SKM-1 treated with dmso at 0.1 percent for 144 hours (cell line): ENCODE measurements around the gene ZNG1C.
"Not testable (repeated sequence)": the region's sequence is repeated elsewhere in the genome, so short reads cannot be mapped to it uniquely, and the experiment has no call there.

Source experiments
- DNase-seq: peaks from one replicate; lab custom pipeline; 2025; ENCODE audit not compliant: unreplicated experiment; lab: John Stamatoyannopoulos, UW

Gene ZNG1C

GRCh38 chr9:68241683-68242082, at the start of gene ZNG1C:
TSS of gene ZNG1C (plus strand) at chr9:68241983. CDS start at chr9:68242032, 49 bp downstream.
- DNase-seq = not testable (repeated sequence)

- not testable (repeated sequence) for DNase-seq
These were observed 654 bp downstream of the ZNG1C start for GRCh38 chr9:68242437-68242836.

DNA sequence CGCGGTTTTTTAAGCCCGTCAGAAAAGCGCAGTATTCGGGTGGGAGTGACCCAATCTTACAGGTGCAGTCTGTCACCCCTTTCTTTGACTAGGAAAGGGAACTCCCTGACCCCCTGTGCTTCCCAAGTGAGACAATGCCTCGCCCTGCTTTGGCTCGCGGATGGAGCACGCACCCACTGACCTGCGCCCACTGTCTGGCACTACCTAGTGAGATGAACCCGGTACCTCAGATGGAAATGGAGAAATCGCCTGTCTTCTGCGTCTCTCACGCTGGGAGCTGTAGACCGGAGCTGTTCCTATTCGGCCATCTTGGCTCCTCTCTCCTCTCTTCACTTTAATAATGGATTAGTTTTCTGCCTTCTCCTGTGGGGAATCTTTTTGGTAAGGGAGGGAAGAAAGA, 39.3 kb downstream of the ZNG1C start:
- DNase-seq = not testable (repeated sequence)

DNA sequence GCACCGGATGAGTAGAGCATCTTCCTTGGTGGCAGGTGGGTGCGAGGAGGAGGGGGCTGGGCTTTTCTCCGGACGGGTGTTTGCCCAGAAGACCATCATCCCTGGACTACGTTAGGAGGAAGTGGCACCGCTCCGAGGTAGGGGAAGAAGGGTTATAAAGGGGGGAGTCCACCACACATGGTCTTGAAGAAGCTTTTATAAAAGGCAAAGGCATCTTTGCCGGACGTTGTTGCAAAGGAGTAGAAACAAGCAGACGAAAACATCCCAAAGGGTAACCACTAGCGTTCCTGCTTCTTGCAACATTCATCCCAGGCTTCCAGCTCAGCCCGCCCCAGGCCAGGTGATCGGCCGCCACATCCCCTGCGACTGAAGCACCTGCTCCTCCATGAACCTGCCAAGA, 60.8 kb downstream of the ZNG1C start, which contains the start of gene FOXD4L3:
Gene FOXD4L3, plus strand, starts transcription at position 301 of the 400 bp plus-strand sequence. Its CDS starts 85 bp downstream, at position 386.
- DNase-seq = not testable (repeated sequence)

GRCh38 chr9:68303771-68304170, 62.0 kb downstream of the ZNG1C start:
- not testable (repeated sequence) for DNase-seq

GRCh38 chr9:68304212-68304611, 62.4 kb downstream of the ZNG1C start:
- DNase-seq = not testable (repeated sequence)

DNA sequence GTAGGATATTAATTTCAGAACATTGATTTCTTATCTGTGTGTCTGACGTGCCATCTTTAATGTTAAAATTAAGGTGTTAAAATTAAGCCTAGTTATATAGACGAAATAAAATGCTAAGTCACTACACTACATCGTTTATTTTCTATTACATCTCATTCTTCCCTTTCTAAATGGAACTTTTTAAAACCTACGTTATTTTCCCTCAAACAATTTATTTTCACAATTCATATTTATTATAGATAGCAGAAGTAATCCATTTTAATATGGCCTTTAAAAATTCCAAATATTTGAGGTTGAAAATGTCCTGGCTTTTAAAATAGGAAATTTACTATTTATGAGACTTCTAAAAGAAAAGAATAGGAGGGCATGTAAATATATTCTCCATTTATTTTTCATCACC, 63.0 kb downstream of the ZNG1C start:
- DNase-seq = not testable (repeated sequence)

DNA sequence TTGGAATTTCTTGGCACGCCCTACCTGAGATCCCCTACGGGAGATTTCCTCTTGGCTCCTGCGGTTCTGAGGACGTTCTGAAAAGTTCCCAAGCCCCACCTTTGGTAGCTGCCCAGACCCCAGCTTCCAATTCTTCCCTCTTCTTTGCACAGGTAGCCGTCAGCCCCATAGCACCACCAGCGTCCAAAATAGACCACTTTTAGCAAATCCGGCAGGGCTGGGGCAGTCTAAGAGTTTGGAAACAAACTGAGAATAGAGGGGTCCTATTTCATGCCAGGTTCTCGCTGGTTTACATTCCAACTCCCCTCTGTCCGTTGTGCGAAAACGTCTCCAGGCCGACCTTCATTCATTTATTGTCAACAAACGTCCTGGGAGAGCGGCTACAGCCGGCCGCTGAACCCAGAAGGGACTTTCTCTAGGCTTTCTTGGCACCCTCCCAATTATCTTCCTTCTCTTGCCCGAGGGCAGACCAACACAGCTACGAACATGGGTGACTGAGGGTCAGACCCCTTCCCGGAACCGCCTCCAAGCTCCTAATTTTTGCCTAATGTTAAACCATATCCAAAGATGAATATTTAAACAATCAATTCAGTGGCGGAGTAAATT, 64.0 kb downstream of the ZNG1C start:
- not testable (repeated sequence) for DNase-seq

GRCh38 chr9:68306391-68306964, 64.7 kb downstream of the ZNG1C start:
- not testable (repeated sequence) for DNase-seq

DNA sequence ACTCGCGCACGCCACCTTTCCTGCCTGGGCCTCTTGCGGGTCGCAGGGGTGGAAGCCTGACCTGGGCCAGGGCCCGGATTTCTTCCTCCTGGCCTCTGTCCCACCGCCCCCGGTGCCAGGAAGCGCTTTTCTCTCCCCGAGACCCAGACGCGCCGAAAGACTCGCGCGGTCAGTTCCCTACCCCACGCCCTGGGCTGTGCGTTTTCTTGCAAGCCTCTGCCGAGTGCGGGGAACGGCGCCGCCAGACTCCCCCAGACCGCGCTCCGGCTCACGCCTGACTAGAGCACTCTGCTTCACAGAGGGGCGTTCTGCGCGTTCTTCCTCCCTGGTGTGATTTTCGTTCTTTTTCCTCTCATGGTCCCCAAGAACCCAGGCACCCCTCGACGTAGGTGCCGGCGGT, 65.3 kb downstream of the ZNG1C start:
- not testable (repeated sequence) for DNase-seq

- DNase-seq = not testable (repeated sequence)
These were observed 65.9 kb downstream of the ZNG1C start for GRCh38 chr9:68307654-68308053.

- DNase-seq = not testable (repeated sequence)
These were observed 69.4 kb downstream of the ZNG1C start for GRCh38 chr9:68311208-68311607.

GRCh38 chr9:68318209-68318608, 76.4 kb downstream of the ZNG1C start:
- DNase-seq = not testable (repeated sequence)

- DNase-seq = not testable (repeated sequence)
These were observed 82.0 kb downstream of the ZNG1C start for GRCh38 chr9:68323749-68324148.

- not testable (repeated sequence) for DNase-seq
These were observed 82.7 kb downstream of the ZNG1C start for GRCh38 chr9:68324518-68324917.

DNA sequence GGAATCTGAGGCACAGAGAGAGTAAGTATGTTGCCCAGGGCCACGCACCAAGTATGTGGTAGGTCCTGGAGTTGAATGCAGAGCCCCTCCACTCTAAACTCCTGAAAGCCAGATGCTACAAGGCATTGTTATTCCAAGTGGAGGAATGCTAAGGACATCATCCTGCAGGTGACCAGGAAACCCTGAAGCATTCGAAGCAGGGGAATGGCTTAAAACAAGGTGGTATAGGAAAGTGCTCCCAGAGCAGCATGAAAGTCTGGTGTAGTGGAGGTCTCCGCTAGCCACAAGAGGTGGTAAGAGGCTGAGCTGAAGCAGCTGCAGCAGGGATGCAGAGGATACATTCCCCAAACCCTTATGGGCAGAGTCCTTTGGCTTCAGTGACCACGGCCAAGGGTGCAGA, 87.3 kb downstream of the ZNG1C start:
- DNase-seq = not testable (repeated sequence)

GRCh38 chr9:68330531-68331173, 88.9 kb downstream of the ZNG1C start:
- DNase-seq = not testable (repeated sequence)

DNA sequence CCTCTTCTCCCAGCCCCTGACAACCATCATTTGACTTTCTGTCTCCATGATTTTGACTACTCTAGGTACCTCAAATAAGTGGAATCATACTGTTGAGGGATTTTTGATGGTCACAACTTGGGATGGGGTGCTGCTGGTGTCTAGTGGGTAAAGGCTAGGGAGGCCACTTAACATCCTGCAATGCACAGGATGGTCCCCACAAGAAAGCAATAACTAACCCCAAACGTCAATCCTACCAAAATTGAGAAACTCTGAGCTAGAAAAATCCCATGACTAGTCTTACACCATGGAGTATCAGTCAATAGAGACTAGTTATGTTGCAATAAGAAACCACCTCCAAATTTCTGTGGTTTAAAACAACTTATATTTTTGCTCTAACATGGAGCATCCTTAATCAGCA, 90.3 kb downstream of the ZNG1C start:
- DNase-seq = not testable (repeated sequence)

DNA sequence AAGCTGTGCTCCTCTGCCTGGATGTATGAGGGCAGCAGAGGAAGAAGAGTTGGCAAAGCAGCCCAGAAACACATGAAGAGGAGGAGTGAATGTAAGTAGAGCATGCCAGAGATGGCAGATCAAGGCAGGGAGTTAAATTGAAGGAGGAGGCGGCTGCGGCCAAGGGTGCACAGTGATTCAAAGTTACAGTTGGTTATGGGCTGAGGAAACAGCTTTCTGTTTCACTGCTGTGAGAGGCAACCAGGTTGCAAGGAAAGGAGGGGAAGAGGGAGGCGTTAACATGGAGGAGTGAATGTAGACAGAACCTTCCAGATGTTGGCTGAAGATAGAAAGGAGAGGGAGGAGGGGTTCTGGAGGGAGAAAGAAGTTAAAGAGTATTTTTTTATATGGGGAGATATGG, 94.2 kb downstream of the ZNG1C start:
- not testable (repeated sequence) for DNase-seq

DNA sequence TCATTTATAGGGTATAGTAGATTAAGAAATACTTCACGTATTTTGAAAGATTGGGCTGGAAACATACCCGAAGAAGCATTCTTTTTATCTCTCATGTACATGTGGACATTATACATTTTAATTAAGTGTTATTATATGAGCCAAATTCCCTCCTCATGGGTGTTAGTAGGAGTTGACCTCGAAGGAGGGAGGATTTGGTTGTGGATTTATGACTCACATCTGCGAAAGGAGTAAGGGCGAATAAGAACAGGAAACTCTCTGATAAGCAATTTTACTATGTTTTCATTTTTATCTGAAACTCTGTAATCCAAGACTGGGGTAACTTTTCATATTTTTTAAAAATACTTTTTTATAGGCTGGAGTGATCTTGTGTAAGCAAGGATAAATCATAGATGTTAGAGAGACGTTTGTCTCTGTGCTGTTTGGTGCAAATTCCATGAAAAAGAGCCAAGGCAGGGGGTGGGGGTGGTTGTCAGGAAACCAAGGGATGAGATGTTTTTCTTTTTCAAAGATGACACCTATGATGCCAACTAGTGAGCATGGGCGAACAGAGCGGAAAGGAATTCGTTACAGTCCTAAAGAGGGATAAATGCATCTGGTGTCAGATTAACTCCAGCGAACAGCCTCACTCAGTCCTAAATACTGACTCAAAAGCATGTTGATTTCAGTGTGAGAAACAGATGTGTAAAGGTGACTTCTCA, 95.0 kb downstream of the ZNG1C start:
- not testable (repeated sequence) for DNase-seq

- DNase-seq = not testable (repeated sequence)
These were observed 96.2 kb downstream of the ZNG1C start for GRCh38 chr9:68338000-68338399.
